Endothelial cell (in vitro differentiated cells): Measurements from ENCODE around the gene KLHL3. TPM values are rescaled to one million over a fixed set of nuclear protein-coding genes. Genes with fewer than 3 reads are reported as not detected.

Source experiments
- DNase-seq: peaks from one replicate; pipeline ENCODE4 v3.0.0; 2021; ENCODE audit warnings: low spot score
- H3K27ac Mint-ChIP-seq: one replicate; pipeline ENCODE4 v1.8.0; 2021; ENCODE audit warnings: mixed read lengths, inconsistent platforms; ENCODE audit not compliant: unreplicated experiment
- H3K27me3 Mint-ChIP-seq: one replicate; pipeline ENCODE4 v1.8.0; 2021; ENCODE audit warnings: mild to moderate bottlenecking, moderate library complexity, mixed read lengths, inconsistent platforms; ENCODE audit not compliant: unreplicated experiment
- H3K36me3 Mint-ChIP-seq: one replicate; pipeline ENCODE4 v1.8.0; 2021; ENCODE audit warnings: mild to moderate bottlenecking, low read depth, mixed read lengths, inconsistent platforms; ENCODE audit not compliant: unreplicated experiment
- H3K4me1 Mint-ChIP-seq: one replicate; pipeline ENCODE4 v1.8.0; 2021; ENCODE audit warnings: mild to moderate bottlenecking, mixed read lengths, inconsistent platforms; ENCODE audit not compliant: unreplicated experiment
- H3K4me3 Mint-ChIP-seq: one replicate; pipeline ENCODE4 v1.8.0; 2021; ENCODE audit warnings: mild to moderate bottlenecking, mixed read lengths, inconsistent platforms; ENCODE audit not compliant: unreplicated experiment
- H3K9me3 Mint-ChIP-seq: one replicate; pipeline ENCODE4 v1.8.0; 2021; ENCODE audit warnings: mixed read lengths, inconsistent platforms; ENCODE audit not compliant: unreplicated experiment
- CTCF ChIP-seq: fragments of 200-600 bp; sonication (generic); IDR thresholded peaks from one replicate; pipeline ENCODE4 v1.5.0; 2021; ENCODE audit warnings: antibody characterized with exemption; ENCODE audit not compliant: unreplicated experiment
- total RNA-seq: library from RNA; stranded (reverse); fragmentation: NEBNext Ultra II Directional; extraction: Animal tissue kit (Norgen Biotek cat#: 25700); gene quantifications from one replicate; pipeline ENCODE4 v1.2.1, GENCODE V29; 2021; ENCODE audit not compliant: unreplicated experiment

KLHL3 gene
- total RNA-seq, 1 donor from 2014 or later: 200 TPM

- no peak for TF ChIP-seq CTCF
- peaks cover 4% of the 10 kb centered on the region for H3K36me3 Mint-ChIP-seq
- no peak for DNase-seq
- no peaks in the 10 kb centered on the region for H3K4me1 Mint-ChIP-seq
- H3K9me3 Mint-ChIP-seq: no peaks in the 10 kb centered on the region
- H3K4me3 Mint-ChIP-seq: no peak overlapping the region
- no peak overlapping the region for H3K27ac Mint-ChIP-seq
- H3K27me3 Mint-ChIP-seq: peaks cover 2% of the 10 kb centered on the region
Measured at GRCh38 chr5:137598399-137598798, 137.5 kb downstream of the KLHL3 start.

DNA sequence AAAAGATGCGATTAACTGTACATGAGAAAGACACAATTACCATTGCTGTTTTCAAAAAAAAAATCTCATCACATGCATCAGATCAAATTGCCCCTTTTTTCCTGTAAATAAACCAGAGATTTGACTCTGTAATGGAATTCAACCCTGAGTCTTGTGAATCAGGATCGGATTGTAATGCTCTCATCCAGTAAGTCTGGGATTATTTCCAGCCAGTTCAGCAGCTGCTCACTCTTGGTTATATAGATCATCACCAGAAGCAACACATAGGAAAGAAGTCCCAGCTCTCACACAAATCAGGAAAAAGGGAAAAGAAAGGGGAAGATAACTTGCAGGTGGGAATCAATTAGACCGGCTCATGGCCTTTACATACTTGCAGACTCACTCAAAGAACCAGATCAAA, 138.9 kb downstream of the KLHL3 start:
- H3K9me3 Mint-ChIP-seq: no peaks in the 10 kb centered on the region
- peaks cover 2% of the 10 kb centered on the region for H3K27me3 Mint-ChIP-seq
- no peak overlapping the region for H3K27ac Mint-ChIP-seq
- no peaks in the 10 kb centered on the region for H3K4me1 Mint-ChIP-seq
- peaks cover 14% of the 10 kb centered on the region for H3K36me3 Mint-ChIP-seq
- TF ChIP-seq CTCF: no peak
- no peak overlapping the region for H3K4me3 Mint-ChIP-seq
- no peak for DNase-seq

DNA sequence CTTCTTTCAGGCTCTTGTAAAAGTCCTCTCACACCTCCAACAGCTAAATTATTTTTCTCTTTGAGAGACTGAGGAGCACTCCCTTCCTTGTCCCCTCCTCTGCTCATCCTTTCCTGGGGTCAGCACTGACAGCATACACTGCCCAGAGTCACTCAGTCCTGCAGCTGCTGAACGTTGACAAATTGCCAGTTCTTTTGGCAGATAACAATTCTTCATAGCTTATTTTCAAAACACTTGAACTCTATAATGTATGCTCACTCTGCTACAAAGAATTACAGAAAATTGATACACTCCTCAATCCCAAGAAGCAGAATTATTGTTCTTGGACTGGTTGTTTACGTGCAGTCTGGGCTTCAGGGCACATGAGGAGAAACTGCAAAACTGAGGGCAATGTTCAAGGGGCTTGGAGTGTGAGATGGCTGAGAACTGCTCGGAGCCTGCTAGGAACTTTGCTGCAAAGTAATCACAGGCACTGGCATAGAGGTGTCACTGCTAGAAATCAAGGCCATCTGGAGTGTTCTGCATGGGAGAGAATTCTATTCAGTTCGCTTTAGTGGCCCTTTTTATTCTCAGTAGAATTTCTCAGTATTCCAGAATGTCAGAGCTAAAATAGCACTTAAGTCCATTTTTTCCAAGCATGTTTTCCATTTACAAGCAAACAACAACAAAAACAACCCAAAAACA, 140.4 kb downstream of the KLHL3 start:
- no peak for DNase-seq
- peaks cover 14% of the 10 kb centered on the region for H3K36me3 Mint-ChIP-seq
- H3K9me3 Mint-ChIP-seq: no peaks in the 10 kb centered on the region
- no peaks in the 10 kb centered on the region for H3K4me1 Mint-ChIP-seq
- TF ChIP-seq CTCF: no peak
- H3K27ac Mint-ChIP-seq: no peak overlapping the region
- H3K4me3 Mint-ChIP-seq: no peak overlapping the region
- no peaks in the 10 kb centered on the region for H3K27me3 Mint-ChIP-seq

DNA sequence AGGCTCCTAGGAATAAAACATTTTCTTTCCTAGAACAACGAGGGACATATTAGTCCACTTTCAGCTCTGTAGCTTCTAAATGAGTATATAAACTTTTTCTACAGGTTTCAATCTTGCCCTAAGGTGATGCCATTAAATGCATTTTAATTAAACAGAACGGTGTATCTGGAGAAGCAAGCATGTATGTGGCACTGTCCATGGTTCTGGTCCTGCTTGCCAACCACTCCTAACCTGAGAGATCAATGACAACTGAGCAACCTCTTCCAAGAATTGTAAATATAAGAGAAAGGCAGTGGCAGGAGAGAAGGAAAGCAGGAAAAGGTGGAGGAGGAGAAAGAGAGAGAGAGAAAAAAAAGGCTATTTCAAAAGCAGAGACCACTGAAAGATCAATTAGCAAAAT, 141.2 kb downstream of the KLHL3 start:
- Mint-ChIP-seq H3K27me3 (no peaks in the 10 kb centered on the region), H3K4me1 (no peaks in the 10 kb centered on the region), H3K27ac (no peak overlapping the region), H3K9me3 (no peaks in the 10 kb centered on the region), H3K4me3 (no peak overlapping the region), H3K36me3 (peaks cover 14% of the 10 kb centered on the region)
- TF ChIP-seq CTCF: no peak
- no peak for DNase-seq

- H3K27me3 Mint-ChIP-seq: no peaks in the 10 kb centered on the region
- no peak for TF ChIP-seq CTCF
- DNase-seq: no peak
- H3K9me3 Mint-ChIP-seq: no peaks in the 10 kb centered on the region
- no peaks in the 10 kb centered on the region for H3K4me1 Mint-ChIP-seq
- H3K4me3 Mint-ChIP-seq: no peak overlapping the region
- H3K27ac Mint-ChIP-seq: no peak overlapping the region
- peaks cover 21% of the 10 kb centered on the region for H3K36me3 Mint-ChIP-seq
Measured at GRCh38 chr5:137592317-137592716, 143.6 kb downstream of the KLHL3 start.
